ENCODE results near the gene ABCD2. TPM values are rescaled to one million over a fixed set of nuclear protein-coding genes. Genes with fewer than 3 reads are reported as not detected.
A peak's percentile ranks its signal among the peaks of the same experiment; 100 is the strongest.

Gene ABCD2
- polyA plus RNA-seq (2013, experiment 1 of 2): 0.19 TPM
- polyA plus RNA-seq (2013, experiment 2 of 2): 0.26 TPM

DNA sequence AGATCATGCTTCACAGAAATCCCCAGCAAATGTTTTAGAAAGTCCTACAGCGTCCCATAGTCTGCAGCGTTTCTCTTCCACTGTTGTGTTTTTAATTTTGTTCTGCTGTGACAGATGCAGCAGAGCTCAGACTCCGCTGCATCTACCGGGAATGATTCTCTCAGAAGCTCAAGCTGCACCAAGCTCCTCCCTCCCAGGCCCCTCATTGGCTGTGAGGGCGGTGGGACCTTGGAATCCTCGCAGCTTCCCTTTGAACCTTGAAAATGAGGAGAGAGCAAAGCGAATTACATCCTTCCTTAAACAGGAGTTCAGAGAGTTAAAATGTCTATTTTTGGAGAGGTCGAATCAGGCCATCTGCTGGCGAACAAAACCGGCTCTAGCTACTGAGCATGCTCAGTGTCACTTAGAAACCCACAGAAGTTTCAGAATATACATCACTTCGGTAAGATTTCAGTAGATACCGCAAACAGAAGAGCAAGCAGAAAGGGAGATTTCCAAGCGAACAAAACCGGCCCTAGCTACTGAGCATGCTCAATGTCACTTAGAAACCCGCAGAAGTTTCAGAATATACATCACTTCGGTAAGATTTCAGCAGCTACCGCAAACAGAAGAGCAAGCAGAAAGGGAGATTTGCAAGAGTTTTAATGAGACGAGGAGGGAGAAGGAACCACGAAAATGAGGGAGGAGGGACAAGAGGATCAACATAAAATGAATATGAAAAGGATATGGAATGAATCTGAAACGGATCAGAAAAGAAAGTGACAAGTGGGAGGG, at the start of gene ABCD2:
Gene ABCD2 (minus strand): TSS at position 144 of the 774 bp plus-strand sequence. CDS start 188 bp downstream, outside the sequence.
- Histone ChIP-seq H3K9ac (ENCODE audit: low read length) (peak within 1 kb of the TSS; percentile 89), H2BK5ac (ENCODE audit: low read depth, low read length, poor library complexity, severe bottlenecking) (no peak within 1 kb of the TSS), H4K8ac (ENCODE audit: low read length) (peak within 1 kb of the TSS; percentile 72), H3K79me1 (replicated peaks; ENCODE audit: low read length, poor library complexity, severe bottlenecking) (no peaks in the 10 kb centered on the region), H3K27me3 (ENCODE audit: control insufficient read depth in 1 of 2, insufficient read depth in 1 of 2, low read length in 2 of 2) (no peaks in the 10 kb centered on the region), H4K91ac (ENCODE audit: low read length) (peak within 1 kb of the TSS; percentile 50), H3K4ac (ENCODE audit: low read depth in 1 of 2, low read length in 2 of 2) (peak within 1 kb of the TSS in 1 of 2 experiments; percentile 75), H3K18ac (ENCODE audit: low read depth in 1 of 2, low read length in 2 of 2) (peak within 1 kb of the TSS; percentile 21 to 33), H3K4me1 (ENCODE audit: control insufficient read depth, insufficient read depth, low read depth, low read length) (peaks cover 6% of the 10 kb centered on the region), H3K14ac (ENCODE audit: low read length in 2 of 2) (no peak within 1 kb of the TSS), H2BK15ac (ENCODE audit: low read depth, poor library complexity, severe bottlenecking) (no peak within 1 kb of the TSS), H3K36me3 (ENCODE audit: control insufficient read depth in 1 of 2, insufficient read depth in 2 of 2, low read depth in 1 of 2, low read length in 2 of 2) (no peaks in the 10 kb centered on the region), H2BK120ac (ENCODE audit: low read depth, low read length) (peak within 1 kb of the TSS; percentile 34), H3K4me3 (ENCODE audit: insufficient read depth in 1 of 2, low read depth in 1 of 2, low read length in 2 of 2) (peak within 1 kb of the TSS in 1 of 2 experiments; percentile 88), H2AFZ (ENCODE audit: low read depth, low read length) (peak within 1 kb of the TSS; percentile 95), H2AK5ac (ENCODE audit: low read length, severe bottlenecking) (peak within 1 kb of the TSS; percentile 97), H3K4me2 (ENCODE audit: low read length, poor library complexity, severe bottlenecking) (peak within 1 kb of the TSS; percentile 86), H3K23ac (ENCODE audit: low read length in 2 of 2) (no peak within 1 kb of the TSS), H3K27ac (ENCODE audit: low read length, poor library complexity, severe bottlenecking) (peak within 1 kb of the TSS; percentile 90), H2BK12ac (ENCODE audit: low read length in 2 of 2) (peak within 1 kb of the TSS in 1 of 2 experiments; percentile 24), H3K9me3 (ENCODE audit: control insufficient read depth, low read length) (no peaks in the 10 kb centered on the region)
- peak; percentile 93 for DNase-seq
- 2% methylated on average over 17 of the region's 20 CpGs for WGBS

DNA sequence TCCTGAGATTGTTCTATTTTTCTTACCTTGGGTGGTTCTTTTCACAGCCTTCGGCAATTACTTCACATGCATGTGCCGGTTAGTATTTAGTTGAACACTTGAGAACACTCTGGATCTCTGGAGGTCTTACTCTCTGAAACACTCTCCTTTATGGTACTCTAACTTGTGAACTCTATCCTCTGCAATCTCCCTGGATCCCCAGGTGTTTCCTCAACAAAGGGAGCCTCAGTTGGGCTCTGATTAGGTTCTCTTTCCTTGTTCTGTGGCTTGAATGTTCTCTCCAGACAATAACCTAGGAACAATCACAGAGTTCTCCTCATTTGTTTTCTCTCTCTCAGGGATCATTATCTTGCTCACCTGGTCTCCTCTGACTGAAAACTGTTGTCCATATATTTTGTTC, 40.5 kb upstream of the ABCD2 start:
- H3K14ac ChIP-seq (ENCODE audit: low read length in 2 of 2): no peak overlapping the region
- H3K23ac ChIP-seq (ENCODE audit: low read length in 2 of 2): no peak overlapping the region
- H3K27me3 ChIP-seq (ENCODE audit: control insufficient read depth in 1 of 2, insufficient read depth in 1 of 2, low read length in 2 of 2): no peaks in the 10 kb centered on the region
- DNase-seq: no peak
- no peak overlapping the region for H2BK5ac ChIP-seq (ENCODE audit: low read depth, low read length, poor library complexity, severe bottlenecking)
- H3K27ac ChIP-seq (ENCODE audit: low read length, poor library complexity, severe bottlenecking): no peak overlapping the region
- no peaks in the 10 kb centered on the region for H3K9me3 ChIP-seq (ENCODE audit: control insufficient read depth, low read length)
- H3K36me3 ChIP-seq (ENCODE audit: control insufficient read depth in 1 of 2, insufficient read depth in 2 of 2, low read depth in 1 of 2, low read length in 2 of 2): no peaks in the 10 kb centered on the region
- no peaks in the 10 kb centered on the region for H3K79me1 ChIP-seq (replicated peaks; ENCODE audit: low read length, poor library complexity, severe bottlenecking)
- H3K9ac ChIP-seq (ENCODE audit: low read length): no peak overlapping the region
- H4K8ac ChIP-seq (ENCODE audit: low read length): no peak overlapping the region
- no peak overlapping the region for H2AK5ac ChIP-seq (ENCODE audit: low read length, severe bottlenecking)
- no peak overlapping the region for H3K4me2 ChIP-seq (ENCODE audit: low read length, poor library complexity, severe bottlenecking)
- no peak overlapping the region for H2BK15ac ChIP-seq (ENCODE audit: low read depth, poor library complexity, severe bottlenecking)
- H3K18ac ChIP-seq (ENCODE audit: low read depth in 1 of 2, low read length in 2 of 2): no peak overlapping the region
- H4K91ac ChIP-seq (ENCODE audit: low read length): no peak overlapping the region
- no peak overlapping the region for H3K4ac ChIP-seq (ENCODE audit: low read depth in 1 of 2, low read length in 2 of 2)
- H3K4me1 ChIP-seq (ENCODE audit: control insufficient read depth, insufficient read depth, low read depth, low read length): no peaks in the 10 kb centered on the region
- H2BK12ac ChIP-seq (ENCODE audit: low read length in 2 of 2): no peak overlapping the region
- no peak overlapping the region for H2BK120ac ChIP-seq (ENCODE audit: low read depth, low read length)
- H2AFZ ChIP-seq (ENCODE audit: low read depth, low read length): no peak overlapping the region
- no peak overlapping the region for H3K4me3 ChIP-seq (ENCODE audit: insufficient read depth in 1 of 2, low read depth in 1 of 2, low read length in 2 of 2)
- 95% methylated on average over 2 of the region's 2 CpGs for WGBS

DNA sequence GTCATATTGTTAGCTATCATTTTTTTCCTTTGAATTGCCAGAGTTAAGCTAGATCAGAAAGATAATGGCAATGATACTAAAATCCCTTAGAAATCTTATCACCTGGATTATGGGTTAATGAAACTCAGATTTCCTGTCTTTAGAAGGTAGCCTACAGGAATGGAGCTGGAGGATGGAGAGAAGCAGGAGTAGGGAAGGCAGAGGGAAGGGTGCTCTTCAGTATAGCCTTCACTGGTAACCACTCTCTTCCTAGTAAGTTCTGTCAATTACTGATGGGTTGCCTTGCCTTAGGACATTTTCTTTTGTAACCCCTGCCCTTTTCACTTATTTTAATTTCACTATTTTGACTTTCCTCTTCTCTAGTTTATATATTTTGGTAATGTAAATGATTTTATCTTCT, 27.8 kb upstream of the ABCD2 start:
- Histone ChIP-seq H3K9me3 (ENCODE audit: control insufficient read depth, low read length) (no peaks in the 10 kb centered on the region), H2AFZ (ENCODE audit: low read depth, low read length) (no peak overlapping the region), H3K27me3 (ENCODE audit: control insufficient read depth in 1 of 2, insufficient read depth in 1 of 2, low read length in 2 of 2) (no peaks in the 10 kb centered on the region), H3K4me3 (ENCODE audit: insufficient read depth in 1 of 2, low read depth in 1 of 2, low read length in 2 of 2) (no peak overlapping the region), H3K14ac (ENCODE audit: low read length in 2 of 2) (no peak overlapping the region), H3K79me1 (replicated peaks; ENCODE audit: low read length, poor library complexity, severe bottlenecking) (no peaks in the 10 kb centered on the region), H2BK12ac (ENCODE audit: low read length in 2 of 2) (no peak overlapping the region), H4K8ac (ENCODE audit: low read length) (no peak overlapping the region), H3K27ac (ENCODE audit: low read length, poor library complexity, severe bottlenecking) (no peak overlapping the region), H3K36me3 (ENCODE audit: control insufficient read depth in 1 of 2, insufficient read depth in 2 of 2, low read depth in 1 of 2, low read length in 2 of 2) (no peaks in the 10 kb centered on the region), H3K4ac (ENCODE audit: low read depth in 1 of 2, low read length in 2 of 2) (no peak overlapping the region), H2BK15ac (ENCODE audit: low read depth, poor library complexity, severe bottlenecking) (no peak overlapping the region), H2BK5ac (ENCODE audit: low read depth, low read length, poor library complexity, severe bottlenecking) (no peak overlapping the region), H3K4me2 (ENCODE audit: low read length, poor library complexity, severe bottlenecking) (no peak overlapping the region), H3K9ac (ENCODE audit: low read length) (no peak overlapping the region), H4K91ac (ENCODE audit: low read length) (no peak overlapping the region), H2AK5ac (ENCODE audit: low read length, severe bottlenecking) (no peak overlapping the region), H2BK120ac (ENCODE audit: low read depth, low read length) (no peak overlapping the region), H3K4me1 (ENCODE audit: control insufficient read depth, insufficient read depth, low read depth, low read length) (no peaks in the 10 kb centered on the region), H3K23ac (ENCODE audit: low read length in 2 of 2) (no peak overlapping the region), H3K18ac (ENCODE audit: low read depth in 1 of 2, low read length in 2 of 2) (no peak overlapping the region)
- DNase-seq: no peak

DNA sequence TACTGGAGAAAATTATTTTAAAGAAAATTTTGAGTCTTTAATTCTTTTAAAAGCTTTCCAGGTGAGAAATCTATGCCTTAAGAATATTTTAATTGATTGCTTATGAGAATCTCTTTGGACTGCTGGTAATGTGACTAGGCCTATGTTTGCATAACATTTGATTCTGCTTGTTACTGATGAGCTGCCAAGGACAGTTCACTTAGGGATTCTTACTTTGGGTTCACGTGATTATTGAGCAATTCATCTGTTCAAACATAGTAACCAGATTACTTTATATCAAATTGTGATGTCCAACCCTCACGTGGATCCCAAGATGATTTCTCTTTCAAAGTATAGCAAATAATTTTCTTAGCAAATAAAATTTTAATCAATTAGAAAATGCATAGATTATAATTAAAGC, 27.4 kb upstream of the ABCD2 start:
- no peaks in the 10 kb centered on the region for H3K36me3 ChIP-seq (ENCODE audit: control insufficient read depth in 1 of 2, insufficient read depth in 2 of 2, low read depth in 1 of 2, low read length in 2 of 2)
- no peak overlapping the region for H3K4ac ChIP-seq (ENCODE audit: low read depth in 1 of 2, low read length in 2 of 2)
- H3K9ac ChIP-seq (ENCODE audit: low read length): no peak overlapping the region
- H3K4me3 ChIP-seq (ENCODE audit: insufficient read depth in 1 of 2, low read depth in 1 of 2, low read length in 2 of 2): no peak overlapping the region
- no peak overlapping the region for H4K91ac ChIP-seq (ENCODE audit: low read length)
- H3K4me1 ChIP-seq (ENCODE audit: control insufficient read depth, insufficient read depth, low read depth, low read length): no peaks in the 10 kb centered on the region
- no peak overlapping the region for H4K8ac ChIP-seq (ENCODE audit: low read length)
- no peaks in the 10 kb centered on the region for H3K79me1 ChIP-seq (replicated peaks; ENCODE audit: low read length, poor library complexity, severe bottlenecking)
- no peak overlapping the region for H2BK5ac ChIP-seq (ENCODE audit: low read depth, low read length, poor library complexity, severe bottlenecking)
- no peak overlapping the region for H3K4me2 ChIP-seq (ENCODE audit: low read length, poor library complexity, severe bottlenecking)
- H3K27ac ChIP-seq (ENCODE audit: low read length, poor library complexity, severe bottlenecking): no peak overlapping the region
- no peak overlapping the region for H2AFZ ChIP-seq (ENCODE audit: low read depth, low read length)
- H3K18ac ChIP-seq (ENCODE audit: low read depth in 1 of 2, low read length in 2 of 2): no peak overlapping the region
- no peak overlapping the region for H2AK5ac ChIP-seq (ENCODE audit: low read length, severe bottlenecking)
- H3K14ac ChIP-seq (ENCODE audit: low read length in 2 of 2): no peak overlapping the region
- no peak for DNase-seq
- H3K23ac ChIP-seq (ENCODE audit: low read length in 2 of 2): no peak overlapping the region
- no peaks in the 10 kb centered on the region for H3K9me3 ChIP-seq (ENCODE audit: control insufficient read depth, low read length)
- no peak overlapping the region for H2BK12ac ChIP-seq (ENCODE audit: low read length in 2 of 2)
- no peaks in the 10 kb centered on the region for H3K27me3 ChIP-seq (ENCODE audit: control insufficient read depth in 1 of 2, insufficient read depth in 1 of 2, low read length in 2 of 2)
- no CpG with 5 or more reads among the region's 2 CpGs for WGBS
- no peak overlapping the region for H2BK15ac ChIP-seq (ENCODE audit: low read depth, poor library complexity, severe bottlenecking)
- H2BK120ac ChIP-seq (ENCODE audit: low read depth, low read length): no peak overlapping the region
